NCI-H748 (cell line): ENCODE results near the gene OTUD4.
"Not testable (repeated sequence)": the region's sequence is repeated elsewhere in the genome, so short reads cannot be mapped to it uniquely, and the experiment has no call there.

ENCODE experiments used
- DNase-seq: peaks from one replicate; lab custom pipeline; 2025; ENCODE audit not compliant: unreplicated experiment; lab: John Stamatoyannopoulos, UW

The OTUD4 gene

GRCh38 chr4:145179281-145179860 lies 1.0 kb downstream of the OTUD4 start:
- peak; percentile 39 for DNase-seq

GRCh38 chr4:145178740-145179280 lies 1.6 kb downstream of the OTUD4 start:
- DNase-seq = no peak

- DNase-seq = no peak
These were observed 2.4 kb downstream of the OTUD4 start for GRCh38 chr4:145177906-145178538.

- no peak for DNase-seq
These were observed 2.9 kb downstream of the OTUD4 start for GRCh38 chr4:145177511-145177905.

- no peak for DNase-seq
These were observed 3.6 kb downstream of the OTUD4 start for GRCh38 chr4:145176641-145177432.

GRCh38 chr4:145171911-145172310 lies 8.5 kb downstream of the OTUD4 start:
- no peak for DNase-seq

- DNase-seq = no peak
These were observed 10.2 kb downstream of the OTUD4 start for GRCh38 chr4:145170223-145170622.

- no peak for DNase-seq
These were observed 11.7 kb downstream of the OTUD4 start for GRCh38 chr4:145168581-145169187.

GRCh38 chr4:145167887-145168286 lies 12.5 kb downstream of the OTUD4 start:
- no peak for DNase-seq

- DNase-seq = no peak
These were observed 18.8 kb downstream of the OTUD4 start for GRCh38 chr4:145161549-145161948.

- no peak for DNase-seq
These were observed 23.4 kb downstream of the OTUD4 start for GRCh38 chr4:145156986-145157385.

- DNase-seq = no peak
These were observed 25.0 kb downstream of the OTUD4 start for GRCh38 chr4:145155268-145155870.

- no peak for DNase-seq
These were observed 25.8 kb downstream of the OTUD4 start for GRCh38 chr4:145154573-145154972.

GRCh38 chr4:145153904-145154298 lies 26.5 kb downstream of the OTUD4 start:
- no peak for DNase-seq

- DNase-seq = no peak
These were observed 27.0 kb downstream of the OTUD4 start for GRCh38 chr4:145153181-145153903.

GRCh38 chr4:145148980-145149379 lies 31.4 kb downstream of the OTUD4 start:
- no peak for DNase-seq

GRCh38 chr4:145136219-145136618 lies 44.2 kb downstream of the OTUD4 start:
- DNase-seq = not testable (repeated sequence)

GRCh38 chr4:145132511-145133098 lies 47.8 kb downstream of the OTUD4 start:
- DNase-seq = no peak

GRCh38 chr4:145131848-145132247 lies 48.5 kb downstream of the OTUD4 start:
- DNase-seq = no peak

- no peak for DNase-seq
These were observed 49.5 kb downstream of the OTUD4 start for GRCh38 chr4:145130788-145131399.
